RWPE2 (cell line): Measurements from ENCODE around the gene GMPR.

ENCODE experiments used
- ATAC-seq: fragments of 200-7000 bp; cut with Tn5 transposase; 3 replicates; pipeline ENCODE4 v1.9.1; 2021; ENCODE audit warnings: low read depth
- DNase-seq: peaks from one replicate; pipeline ENCODE4 v3.0.0-alpha.2; 2020; ENCODE audit warnings: low spot score
- H3K27ac ChIP-seq: fragments of 450-650 bp; 2 replicates; pipeline ENCODE4 v1.5.1; 2017; ENCODE audit warnings: mild to moderate bottlenecking; ENCODE audit not compliant: poor library complexity, severe bottlenecking
- H3K27me3 ChIP-seq: fragments of 250-450 bp; sonication (Bioruptor Pico); 2 replicates; pipeline ENCODE4 v1.5.1; 2021; ENCODE audit warnings: mild to moderate bottlenecking, moderate library complexity; ENCODE audit not compliant: insufficient read depth, poor library complexity, severe bottlenecking
- H3K36me3 ChIP-seq: fragments of 250-450 bp; sonication (Bioruptor Pico); 2 replicates; pipeline ENCODE4 v1.5.1; 2020; ENCODE audit warnings: low read depth, mild to moderate bottlenecking, moderate library complexity
- H3K4me1 ChIP-seq: fragments of 250-450 bp; sonication (Bioruptor Pico); 2 replicates; pipeline ENCODE4 v1.5.1; 2021; ENCODE audit warnings: mild to moderate bottlenecking, moderate library complexity; ENCODE audit not compliant: insufficient read depth, poor library complexity, severe bottlenecking
- H3K4me3 ChIP-seq: fragments of 250-450 bp; sonication (Bioruptor Pico); 2 replicates; pipeline ENCODE4 v1.5.1; 2021; ENCODE audit warnings: mild to moderate bottlenecking, moderate library complexity; ENCODE audit not compliant: severe bottlenecking
- H3K9me3 ChIP-seq: fragments of 250-450 bp; sonication (Bioruptor Pico); 2 replicates; pipeline ENCODE4 v1.5.1; 2021; ENCODE audit warnings: mild to moderate bottlenecking, moderate library complexity; ENCODE audit not compliant: severe bottlenecking
- CTCF ChIP-seq: fragments of 450-650 bp; IDR thresholded peaks from one replicate; pipeline ENCODE4 v1.5.1; 2017; ENCODE audit warnings: mild to moderate bottlenecking, moderate library complexity; ENCODE audit not compliant: poor library complexity, severe bottlenecking

The GMPR gene

DNA sequence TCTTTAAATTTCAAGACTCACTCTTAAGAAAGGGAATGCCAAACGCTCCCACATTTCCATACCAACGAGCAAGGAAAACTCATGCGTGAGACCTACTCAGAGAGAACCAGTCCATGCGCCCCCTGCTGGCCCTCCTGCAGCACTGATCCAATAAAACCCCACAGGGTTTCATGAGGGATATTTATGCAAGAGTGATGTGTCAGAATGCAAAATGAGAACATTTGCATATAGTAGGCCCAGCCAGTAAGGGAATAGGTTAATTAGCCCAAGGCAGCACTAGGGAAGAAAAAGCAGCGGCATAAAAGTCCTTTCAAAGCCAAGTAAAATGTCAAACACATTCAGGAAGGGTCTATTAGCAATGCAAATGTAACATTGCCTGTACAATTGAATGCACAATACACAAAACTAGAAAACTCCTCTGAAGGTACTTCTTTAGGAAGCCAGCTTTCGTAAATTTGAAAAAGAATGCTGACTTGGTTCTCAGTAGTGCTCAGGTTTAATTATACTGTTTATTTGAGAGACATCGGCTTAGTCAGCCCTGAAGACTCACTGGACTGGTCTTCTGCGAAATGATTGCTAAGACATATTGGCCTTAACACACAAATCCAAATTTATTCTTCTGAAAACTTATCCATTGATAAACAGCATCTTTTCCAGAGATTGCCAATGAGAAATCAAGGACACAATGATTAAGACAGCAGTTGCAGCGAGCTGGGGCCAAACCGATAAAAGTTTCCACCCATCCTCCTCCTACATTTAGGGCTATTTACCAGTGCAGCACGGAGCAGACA lies 93.2 kb downstream of the GMPR start:
- no peak overlapping the region for H3K4me3 ChIP-seq
- peak; percentile 72 for TF ChIP-seq CTCF
- peaks cover 38% of the 10 kb centered on the region for H3K4me1 ChIP-seq
- ATAC-seq, result peak; percentile 35; the same call in 2 of the 3 replicates
- DNase-seq, result no peak
- H3K36me3 ChIP-seq, result no peaks in the 10 kb centered on the region
- H3K27ac ChIP-seq, result no peak overlapping the region
- H3K27me3 ChIP-seq, result no peaks in the 10 kb centered on the region
- no peaks in the 10 kb centered on the region for H3K9me3 ChIP-seq

GRCh38 chr6:16332175-16332542 lies 93.8 kb downstream of the GMPR start:
- peaks cover 43% of the 10 kb centered on the region for H3K4me1 ChIP-seq
- no peak overlapping the region for H3K27ac ChIP-seq
- peak; percentile 43 for ATAC-seq
- TF ChIP-seq CTCF, result peak; percentile 89
- no peak for DNase-seq
- no peak overlapping the region for H3K4me3 ChIP-seq
- H3K27me3 ChIP-seq, result no peaks in the 10 kb centered on the region
- no peaks in the 10 kb centered on the region for H3K36me3 ChIP-seq
- no peaks in the 10 kb centered on the region for H3K9me3 ChIP-seq

DNA sequence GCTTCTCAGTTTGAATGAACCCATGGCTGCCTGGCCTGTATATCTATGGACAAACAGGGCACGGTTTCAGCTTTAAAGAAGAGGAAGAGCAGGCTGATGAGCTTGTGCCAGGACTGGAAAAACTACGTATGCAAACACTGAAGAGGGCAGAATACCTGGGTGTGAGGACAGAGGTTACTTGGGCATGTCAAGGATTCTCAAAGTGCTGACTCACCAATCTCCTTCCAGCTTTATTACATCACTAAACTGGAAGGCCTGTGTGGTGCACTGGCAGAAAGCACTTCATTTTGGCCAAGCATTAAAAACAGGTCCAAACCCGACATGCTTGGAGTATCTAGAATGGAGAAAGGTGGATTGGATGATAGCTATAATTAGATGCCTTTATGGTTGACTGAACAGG lies 95.2 kb downstream of the GMPR start:
- Histone ChIP-seq H3K4me3 (no peak overlapping the region), H3K9me3 (no peaks in the 10 kb centered on the region), H3K4me1 (peaks cover 58% of the 10 kb centered on the region), H3K27ac (peak overlapping the region; percentile 34), H3K36me3 (no peaks in the 10 kb centered on the region), H3K27me3 (no peaks in the 10 kb centered on the region)
- TF ChIP-seq CTCF, result no peak
- ATAC-seq (peak; percentile 78), DNase-seq (no peak)

GRCh38 chr6:16334671-16335070 lies 96.3 kb downstream of the GMPR start:
- Histone ChIP-seq H3K4me1 (peaks cover 68% of the 10 kb centered on the region), H3K4me3 (no peak overlapping the region), H3K36me3 (no peaks in the 10 kb centered on the region), H3K27ac (peak overlapping the region; percentile 34), H3K9me3 (no peaks in the 10 kb centered on the region), H3K27me3 (no peaks in the 10 kb centered on the region)
- TF ChIP-seq CTCF, result no peak
- ATAC-seq (peak; percentile 76), DNase-seq (peak; percentile 84)

- DNase-seq, result no peak
- no peak for TF ChIP-seq CTCF
- peaks cover 68% of the 10 kb centered on the region for H3K4me1 ChIP-seq
- ATAC-seq, result no peak
- no peaks in the 10 kb centered on the region for H3K27me3 ChIP-seq
- no peak overlapping the region for H3K4me3 ChIP-seq
- peak overlapping the region; percentile 34 for H3K27ac ChIP-seq
- no peaks in the 10 kb centered on the region for H3K36me3 ChIP-seq
- no peaks in the 10 kb centered on the region for H3K9me3 ChIP-seq
Measured at GRCh38 chr6:16335176-16335575, 96.8 kb downstream of the GMPR start.
